Upper lobe of left lung (tissue), 4 donors: ENCODE measurements around the gene SEC61A1.

ENCODE experiments used
- POLR2A ChIP-seq, 4 donors: fragments of 450-650 bp; IDR thresholded peaks; one replicate each; pipeline ENCODE4 v1.5.1; 2016 to 2017; ENCODE audit warnings: antibody characterized with exemption in 4 of 4, mild to moderate bottlenecking in 2 of 4
- TF ChIP-seq, protein P1 (sequence below), 6 experiments: fragments of 450-650 bp in 4 of 6; fragments of 200-600 bp in 2 of 6; sonication (generic) in 2 of 6; IDR thresholded peaks; one replicate each; pipeline ENCODE4 v1.5.1; 2016 to 2019; ENCODE audit warnings: antibody characterized with exemption in 6 of 6

GRCh38 chr3:128070898-128071591 is 18.8 kb downstream of the SEC61A1 start:
- TF ChIP-seq, protein P1, sequence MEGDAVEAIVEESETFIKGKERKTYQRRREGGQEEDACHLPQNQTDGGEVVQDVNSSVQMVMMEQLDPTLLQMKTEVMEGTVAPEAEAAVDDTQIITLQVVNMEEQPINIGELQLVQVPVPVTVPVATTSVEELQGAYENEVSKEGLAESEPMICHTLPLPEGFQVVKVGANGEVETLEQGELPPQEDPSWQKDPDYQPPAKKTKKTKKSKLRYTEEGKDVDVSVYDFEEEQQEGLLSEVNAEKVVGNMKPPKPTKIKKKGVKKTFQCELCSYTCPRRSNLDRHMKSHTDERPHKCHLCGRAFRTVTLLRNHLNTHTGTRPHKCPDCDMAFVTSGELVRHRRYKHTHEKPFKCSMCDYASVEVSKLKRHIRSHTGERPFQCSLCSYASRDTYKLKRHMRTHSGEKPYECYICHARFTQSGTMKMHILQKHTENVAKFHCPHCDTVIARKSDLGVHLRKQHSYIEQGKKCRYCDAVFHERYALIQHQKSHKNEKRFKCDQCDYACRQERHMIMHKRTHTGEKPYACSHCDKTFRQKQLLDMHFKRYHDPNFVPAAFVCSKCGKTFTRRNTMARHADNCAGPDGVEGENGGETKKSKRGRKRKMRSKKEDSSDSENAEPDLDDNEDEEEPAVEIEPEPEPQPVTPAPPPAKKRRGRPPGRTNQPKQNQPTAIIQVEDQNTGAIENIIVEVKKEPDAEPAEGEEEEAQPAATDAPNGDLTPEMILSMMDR (IDR thresholded peaks at IDR 0.05): no peak
- no peak for TF ChIP-seq POLR2A (IDR thresholded peaks at IDR 0.05)
